Tibial nerve (tissue), 4 donors: Measurements from ENCODE around the gene LSM12. TPM values are rescaled to one million over a fixed set of nuclear protein-coding genes. Genes with fewer than 3 reads are reported as not detected.

Experiments used
- DNase-seq, 2 donors: peaks; one replicate each; pipeline ENCODE4 v3.0.0-alpha.2; 2019; ENCODE audit warnings: low spot score in 2 of 2
- H3K27ac ChIP-seq, 4 donors: fragments of 200-600 bp; sonication (generic) in 3 of 4; one replicate each; pipeline ENCODE4 v1.5.1; 2017 to 2019; ENCODE audit warnings: mild to moderate bottlenecking in 1 of 4
- H3K27me3 ChIP-seq, 2 donors: fragments of 200-600 bp; sonication (generic) in 1 of 2; one replicate each; pipeline versions ENCODE4 v1.5.1 to v1.6.0; 2017 to 2019
- H3K36me3 ChIP-seq, 3 donors: fragments of 200-600 bp; sonication (generic); one replicate each; pipeline ENCODE4 v1.5.1; 2018 to 2019
- H3K4me1 ChIP-seq, 4 donors: fragments of 200-600 bp; sonication (generic) in 3 of 4; one replicate each; pipeline ENCODE4 v1.5.1; 2017 to 2019
- H3K4me3 ChIP-seq, 4 donors: fragments of 200-600 bp; sonication (generic) in 3 of 4; one replicate each; pipeline ENCODE4 v1.5.1; 2017 to 2019; ENCODE audit warnings: mild to moderate bottlenecking in 1 of 4, moderate library complexity in 1 of 4
- H3K9me3 ChIP-seq, 4 donors: fragments of 200-600 bp; sonication (generic) in 3 of 4; one replicate each; pipeline ENCODE4 v1.5.1; 2017 to 2019
- CTCF ChIP-seq, 5 experiments: fragments of 200-600 bp in 3 of 5; fragments of 450-650 bp in 2 of 5; sonication (generic) in 3 of 5; IDR thresholded peaks; one replicate each; pipeline ENCODE4 v1.5.1; 2016 to 2019; ENCODE audit warnings: antibody characterized with exemption in 5 of 5, mild to moderate bottlenecking in 3 of 5, moderate library complexity in 2 of 5
- EP300 ChIP-seq, 2 donors: sonication (generic); formaldehyde crosslinking; IDR thresholded peaks; one replicate each; pipeline ENCODE4 v1.6.1; 2017; ENCODE audit warnings: antibody characterized with exemption in 2 of 2, mild to moderate bottlenecking in 1 of 2
- POLR2A ChIP-seq, 2 donors: fragments of 450-650 bp; IDR thresholded peaks; one replicate each; pipeline ENCODE4 v1.6.1; 2017; ENCODE audit warnings: antibody characterized with exemption in 2 of 2, mild to moderate bottlenecking in 2 of 2, moderate library complexity in 2 of 2
- WGBS, 2 donors: methylation state at CpG; one replicate each; pipeline ENCODE4 v1.1.5; 2018; 5-methylcytosine and 5-hydroxymethylcytosine counted together
- total RNA-seq, 4 donors: library from RNA; depleted of rRNA; stranded (reverse); fragments of >200 nt; gene quantifications; one replicate each; pipeline ENCODE4 v1.1.0, GENCODE V29; 2016

The LSM12 gene
- total RNA-seq, 4 donors from 2014 or later = 18.2 to 37.2 (median 23.9) TPM

- DNase-seq = no peak
- H3K4me1 ChIP-seq = peaks cover 0 to 42% (median 31%) of the 10 kb centered on the region in 4 donors
- H3K9me3 ChIP-seq = no peaks in the 10 kb centered on the region
- H3K27me3 ChIP-seq = peaks cover 3 to 51% of the 10 kb centered on the region in 2 donors
- TF ChIP-seq EP300 (IDR thresholded peaks at IDR 0.05) (no peak), CTCF (IDR thresholded peaks at IDR 0.05) (no peak), POLR2A (IDR thresholded peaks at IDR 0.05) (no peak)
- peak overlapping the region; percentile 22 to 62 (median 45) for H3K4me3 ChIP-seq
- peaks cover 0 to 31% (median 0%) of the 10 kb centered on the region in 3 donors for H3K36me3 ChIP-seq
- no peak overlapping the region for H3K27ac ChIP-seq
- WGBS, 2 donors = 12 to 16% methylated on average over 11 to 12 of the region's 37 CpGs
These were observed 58.9 kb downstream of the LSM12 start for GRCh38 chr17:44007346-44008204.

DNA sequence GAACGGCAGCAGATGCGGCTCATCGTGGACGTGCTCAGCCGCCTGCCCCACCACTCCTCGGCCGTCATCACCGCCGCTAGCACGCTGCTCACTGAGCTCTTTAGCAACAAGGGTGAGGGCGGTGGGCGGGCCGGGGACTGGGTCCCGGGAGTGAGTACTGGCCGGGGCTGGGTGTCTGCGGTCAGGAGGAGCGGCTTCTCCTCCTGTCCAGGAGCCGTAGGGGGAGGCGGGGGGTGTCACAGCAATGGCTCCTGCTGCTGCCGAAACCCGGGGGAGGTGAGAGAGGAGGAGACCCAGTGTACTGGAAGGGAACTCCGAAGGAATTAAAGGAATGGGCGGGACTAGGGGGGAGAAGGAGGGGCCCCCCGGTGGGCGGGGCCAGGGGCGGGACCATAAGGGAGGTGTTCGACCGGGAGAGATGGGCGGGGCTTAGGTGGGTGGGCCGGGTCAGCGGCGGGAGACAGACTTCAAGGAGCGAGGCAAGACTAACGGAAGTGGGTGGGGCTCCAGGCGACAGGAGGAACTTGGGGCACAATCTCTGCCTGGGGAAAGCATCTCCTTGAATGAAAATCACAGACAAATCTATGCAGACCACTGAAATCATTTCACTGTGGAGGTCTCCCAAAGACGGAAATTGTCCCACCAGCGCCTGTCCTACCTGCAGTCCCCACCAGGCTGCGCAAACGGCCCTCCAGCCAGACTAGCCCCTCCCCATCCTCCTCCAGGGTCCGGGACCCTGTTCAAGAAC, 59.7 kb downstream of the LSM12 start:
- H3K36me3 ChIP-seq = peaks cover 0 to 23% (median 0%) of the 10 kb centered on the region in 3 donors
- H3K27me3 ChIP-seq = peaks cover 3 to 58% of the 10 kb centered on the region in 2 donors
- WGBS, 2 donors = 1 to 2% methylated on average over 22 to 40 of the region's 40 CpGs
- peak; percentile 92 to 96 for DNase-seq
- TF ChIP-seq CTCF (IDR thresholded peaks at IDR 0.05) = peak in 2 of 5 experiments; percentile 27 to 33
- TF ChIP-seq POLR2A (IDR thresholded peaks at IDR 0.05) = peak in 1 of 2 donors; percentile 32
- TF ChIP-seq EP300 (IDR thresholded peaks at IDR 0.05) = no peak
- peak overlapping the region in 2 of 4 donors; percentile 61 to 69 for H3K27ac ChIP-seq
- no peaks in the 10 kb centered on the region for H3K9me3 ChIP-seq
- H3K4me3 ChIP-seq = peak overlapping the region; percentile 22 to 62 (median 45)
- peaks cover 0 to 42% (median 31%) of the 10 kb centered on the region in 4 donors for H3K4me1 ChIP-seq

DNA sequence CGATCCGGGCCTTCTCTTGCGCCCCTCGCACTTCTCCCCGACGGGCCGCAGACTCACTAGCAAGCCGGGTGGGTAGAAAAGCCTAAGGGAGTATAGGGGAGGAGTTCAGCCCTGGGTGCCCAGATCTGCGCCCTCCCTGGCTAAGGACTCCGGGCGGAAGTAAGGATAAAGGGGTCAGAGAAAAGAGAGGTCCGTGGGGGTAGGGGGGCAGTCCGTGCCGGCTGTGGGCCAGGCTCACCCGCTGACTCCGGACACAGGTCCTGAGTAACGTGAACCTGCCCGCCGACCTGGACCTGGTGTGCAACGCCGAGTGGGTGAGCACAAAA, 60.2 kb downstream of the LSM12 start:
- Histone ChIP-seq H3K9me3 (no peaks in the 10 kb centered on the region), H3K4me3 (peak overlapping the region; percentile 22 to 62 (median 45)), H3K36me3 (peaks cover 0 to 18% (median 0%) of the 10 kb centered on the region in 3 donors), H3K27me3 (peaks cover 3 to 63% of the 10 kb centered on the region in 2 donors), H3K27ac (peak overlapping the region in 2 of 4 donors; percentile 61 to 69), H3K4me1 (peaks cover 0 to 42% (median 31%) of the 10 kb centered on the region in 4 donors)
- no peak for DNase-seq
- TF ChIP-seq EP300 (IDR thresholded peaks at IDR 0.05) (no peak), POLR2A (IDR thresholded peaks at IDR 0.05) (no peak), CTCF (IDR thresholded peaks at IDR 0.05) (no peak)
- 0 to 5% methylated on average over 13 to 21 of the region's 21 CpGs for WGBS, 2 donors

DNA sequence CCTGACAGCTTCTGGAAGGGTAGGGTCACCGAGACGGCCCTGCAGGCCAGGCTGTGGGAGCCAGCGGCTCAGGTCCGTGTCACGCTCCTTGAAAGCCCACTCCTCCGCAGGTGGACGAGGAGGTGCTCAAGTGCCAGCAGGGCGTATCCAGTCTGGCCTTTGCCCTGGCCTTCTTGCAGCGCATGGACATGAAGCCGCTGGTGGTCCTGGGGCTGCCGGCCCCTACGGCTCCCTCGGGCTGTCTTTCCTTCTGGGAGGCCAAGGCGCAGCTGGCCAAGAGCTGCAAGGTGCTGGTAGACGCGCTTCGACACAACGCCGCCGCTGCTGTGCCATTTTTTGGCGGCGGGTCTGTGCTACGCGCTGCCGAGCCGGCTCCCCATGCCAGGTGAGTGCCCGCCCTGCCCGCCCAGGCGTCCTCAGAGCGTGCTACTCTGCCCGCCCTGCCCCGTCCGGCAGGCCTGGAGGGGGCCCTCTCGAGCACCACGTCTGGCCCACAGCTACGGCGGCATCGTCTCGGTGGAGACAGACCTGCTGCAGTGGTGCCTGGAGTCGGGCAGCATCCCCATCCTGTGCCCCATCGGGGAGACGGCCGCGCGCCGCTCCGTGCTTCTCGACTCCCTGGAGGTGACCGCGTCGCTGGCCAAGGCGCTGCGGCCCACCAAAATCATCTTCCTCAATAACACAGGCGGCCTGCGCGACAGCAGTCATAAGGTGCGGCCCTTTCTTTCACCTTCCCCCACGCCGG, 60.8 kb downstream of the LSM12 start:
- no peak for DNase-seq
- WGBS, 2 donors = 4 to 10% methylated on average over 11 to 30 of the region's 59 CpGs

More for the DNA sequence above, 60.8 kb downstream of the LSM12 start:
- H3K4me1 ChIP-seq = peaks cover 0 to 42% (median 31%) of the 10 kb centered on the region in 4 donors
- peaks cover 3 to 67% of the 10 kb centered on the region in 2 donors for H3K27me3 ChIP-seq
- H3K36me3 ChIP-seq = peaks cover 0 to 15% (median 0%) of the 10 kb centered on the region in 3 donors
- H3K27ac ChIP-seq = peak overlapping the region in 2 of 4 donors; percentile 61 to 69
- H3K9me3 ChIP-seq = no peaks in the 10 kb centered on the region
- TF ChIP-seq CTCF (IDR thresholded peaks at IDR 0.05) = peak in 1 of 5 experiments; percentile 10
- TF ChIP-seq POLR2A (IDR thresholded peaks at IDR 0.05) = no peak
- TF ChIP-seq EP300 (IDR thresholded peaks at IDR 0.05) = no peak
- peak overlapping the region; percentile 22 to 62 (median 45) for H3K4me3 ChIP-seq
